PC-9 (cell line): ENCODE data around the gene RBM45. TPM values are rescaled to one million over a fixed set of nuclear protein-coding genes. Genes with fewer than 3 reads are reported as not detected.

Experiments used
- BruUV-seq: library from RNA; stranded (reverse); fragments of 400-500 nt; replicated peaks from 2 replicates; lab custom pipeline; 2021; lab: Mats Ljungman, UMichigan
- CTCF ChIA-PET: fragments of 300-600 bp; sonication (Branson Sonifier 250); formaldehyde crosslinking; loops from one replicate; lab custom pipeline; 2022; ENCODE audit warnings: antibody characterized with exemption; lab: Charles Lee
- POLR2A ChIA-PET: fragments of 300-600 bp; sonication (Branson Sonifier 250); formaldehyde crosslinking; loops from one replicate; lab custom pipeline; 2022; ENCODE audit warnings: antibody characterized with exemption; ENCODE audit not compliant: unreplicated experiment; lab: Charles Lee
- DNase-seq, 2 experiments: peaks; one replicate each; pipeline versions ENCODE4 v3.0.0 to v3.0.0-alpha.2; 2015 to 2022; ENCODE audit warnings: mixed read lengths in 1 of 2
- H2AFZ ChIP-seq: fragments of 200-600 bp; sonication (generic); 2 replicates; pipeline ENCODE4 v1.8.1; 2017; ENCODE audit warnings: antibody characterized with exemption
- H3F3A ChIP-seq: fragments of 200-600 bp; sonication (generic); 2 replicates; pipeline ENCODE4 v1.8.1; 2017; ENCODE audit warnings: antibody characterized with exemption, mild to moderate bottlenecking, low read depth; ENCODE audit not compliant: insufficient read depth
- H3K27ac ChIP-seq: fragments of 200-600 bp; sonication (generic); 2 replicates; pipeline ENCODE4 v1.6.1; 2016; ENCODE audit warnings: mixed run types
- H3K27me3 ChIP-seq: fragments of 200-600 bp; sonication (generic); 2 replicates; pipeline ENCODE4 v1.6.1; 2016; ENCODE audit warnings: low read depth, mixed run types; ENCODE audit not compliant: insufficient read depth
- H3K36me3 ChIP-seq: fragments of 200-600 bp; sonication (generic); 2 replicates; pipeline ENCODE4 v1.6.1; 2016; ENCODE audit warnings: low read depth, mixed run types
- H3K4me1 ChIP-seq: fragments of 200-600 bp; sonication (generic); replicated peaks from 2 replicates; pipeline ENCODE4 v1.6.1; 2016; ENCODE audit warnings: mixed run types; ENCODE audit not compliant: insufficient read depth
- H3K4me2 ChIP-seq: fragments of 200-600 bp; sonication (generic); 2 replicates; pipeline ENCODE4 v1.6.1; 2017; ENCODE audit warnings: mixed run types
- H3K4me3 ChIP-seq: fragments of 200-600 bp; sonication (generic); 2 replicates; pipeline ENCODE4 v1.6.1; 2016; ENCODE audit warnings: mixed run types
- H3K79me2 ChIP-seq: fragments of 200-600 bp; sonication (generic); 2 replicates; pipeline ENCODE4 v1.6.1; 2017; ENCODE audit warnings: low read depth, mixed run types
- H3K9me2 ChIP-seq: fragments of 200-600 bp; sonication (generic); 2 replicates; pipeline ENCODE4 v1.8.1; 2017; ENCODE audit warnings: mild to moderate bottlenecking; ENCODE audit not compliant: insufficient read depth
- H3K9me3 ChIP-seq: fragments of 200-600 bp; sonication (generic); 2 replicates; pipeline ENCODE4 v1.8.1; 2016; ENCODE audit warnings: low read depth; ENCODE audit not compliant: insufficient read depth
- H4K20me1 ChIP-seq: fragments of 200-600 bp; sonication (generic); 2 replicates; pipeline ENCODE4 v1.8.1; 2017; ENCODE audit not compliant: insufficient read depth
- EZH2 ChIP-seq: fragments of 200-600 bp; sonication (generic); IDR thresholded peaks from 2 replicates; pipeline ENCODE4 v1.8.0; 2017; ENCODE audit warnings: antibody characterized with exemption, low read depth
- intact Hi-C: fragments of 100-400 bp; cut with micrococcal nuclease; formaldehyde crosslinking; loops from one replicate; pipeline ENCODE4 v1.10.0; 2022; ENCODE audit not compliant: unreplicated experiment
- total RNA-seq: library from RNA; stranded (reverse); gene quantifications from 2 replicates; pipeline ENCODE4 v1.2.3, GENCODE V29; 2021
- TF ChIP-seq, protein P1 (sequence below): fragments of 200-600 bp; sonication (generic); conservative IDR thresholded peaks from 2 replicates; pipeline ENCODE4 v1.6.1; 2017; ENCODE audit warnings: mixed run types, antibody characterized with exemption, mild to moderate bottlenecking, moderate library complexity

Gene RBM45
- total RNA-seq, 1 experiment from 2014 or later = 12.6 TPM

GRCh38 chr2:178106053-178106452 lies 6.2 kb upstream of the RBM45 start:
- no peaks in the 10 kb centered on the region for H3K36me3 ChIP-seq
- no TSS peak for BruUV-seq
- H4K20me1 ChIP-seq = no peaks in the 10 kb centered on the region
- no peaks in the 10 kb centered on the region for H3K79me2 ChIP-seq
- no peaks in the 10 kb centered on the region for H3K9me3 ChIP-seq
- no peak overlapping the region for H3K27ac ChIP-seq
- H3K4me3 ChIP-seq = no peak overlapping the region
- TF ChIP-seq EZH2 = no peak
- TF ChIP-seq, protein P1, sequence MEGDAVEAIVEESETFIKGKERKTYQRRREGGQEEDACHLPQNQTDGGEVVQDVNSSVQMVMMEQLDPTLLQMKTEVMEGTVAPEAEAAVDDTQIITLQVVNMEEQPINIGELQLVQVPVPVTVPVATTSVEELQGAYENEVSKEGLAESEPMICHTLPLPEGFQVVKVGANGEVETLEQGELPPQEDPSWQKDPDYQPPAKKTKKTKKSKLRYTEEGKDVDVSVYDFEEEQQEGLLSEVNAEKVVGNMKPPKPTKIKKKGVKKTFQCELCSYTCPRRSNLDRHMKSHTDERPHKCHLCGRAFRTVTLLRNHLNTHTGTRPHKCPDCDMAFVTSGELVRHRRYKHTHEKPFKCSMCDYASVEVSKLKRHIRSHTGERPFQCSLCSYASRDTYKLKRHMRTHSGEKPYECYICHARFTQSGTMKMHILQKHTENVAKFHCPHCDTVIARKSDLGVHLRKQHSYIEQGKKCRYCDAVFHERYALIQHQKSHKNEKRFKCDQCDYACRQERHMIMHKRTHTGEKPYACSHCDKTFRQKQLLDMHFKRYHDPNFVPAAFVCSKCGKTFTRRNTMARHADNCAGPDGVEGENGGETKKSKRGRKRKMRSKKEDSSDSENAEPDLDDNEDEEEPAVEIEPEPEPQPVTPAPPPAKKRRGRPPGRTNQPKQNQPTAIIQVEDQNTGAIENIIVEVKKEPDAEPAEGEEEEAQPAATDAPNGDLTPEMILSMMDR = no peak
- ChIA-PET CTCF (interaction anchor here (0.5 to 1.1 kb wide), 4 partner anchors 10 to 689 kb away, joined by 3 to 4 read pairs (median 3); no protein-coding TSS in a partner anchor), POLR2A (interaction anchor here (0.6 kb wide), 1 partner anchor 1126 kb away, joined by 3 read pairs; no protein-coding TSS in a partner anchor)
- H3K4me2 ChIP-seq = peak overlapping the region; percentile 17
- no peaks in the 10 kb centered on the region for H3K27me3 ChIP-seq
- H3K9me2 ChIP-seq = no peaks in the 10 kb centered on the region
- peaks cover 7% of the 10 kb centered on the region for H3F3A ChIP-seq
- intact Hi-C loops = no loop called here
- DNase-seq = peak in 1 of 2 experiments; percentile 59
- peaks cover 12% of the 10 kb centered on the region for H3K4me1 ChIP-seq
- H2AFZ ChIP-seq = no peak overlapping the region

- no peaks in the 10 kb centered on the region for H3K36me3 ChIP-seq
- no peaks in the 10 kb centered on the region for H3K27me3 ChIP-seq
- H3K9me2 ChIP-seq = no peaks in the 10 kb centered on the region
- H3K27ac ChIP-seq = no peak overlapping the region
- H3K79me2 ChIP-seq = no peaks in the 10 kb centered on the region
- ChIA-PET CTCF (no interaction called here), POLR2A (no interaction called here)
- no TSS peak for BruUV-seq
- H3K4me2 ChIP-seq = no peak overlapping the region
- no peak overlapping the region for H2AFZ ChIP-seq
- peaks cover 17% of the 10 kb centered on the region for H3K4me1 ChIP-seq
- H3K9me3 ChIP-seq = no peaks in the 10 kb centered on the region
- H3K4me3 ChIP-seq = no peak overlapping the region
- TF ChIP-seq EZH2 = no peak
- TF ChIP-seq, protein P1 = no peak
- DNase-seq = no peak
- H4K20me1 ChIP-seq = no peaks in the 10 kb centered on the region
- intact Hi-C loops = no loop called here
- H3F3A ChIP-seq = peaks cover 7% of the 10 kb centered on the region
Observed at GRCh38 chr2:178108176-178108575, 4.1 kb upstream of the RBM45 start.

- Histone ChIP-seq H3K9me3 (no peaks in the 10 kb centered on the region), H3K4me2 (no peak overlapping the region), H3K79me2 (peaks cover 8% of the 10 kb centered on the region; the same call in 1 of the 2 replicates), H3F3A (peaks cover 7% of the 10 kb centered on the region; the same call in 1 of the 2 replicates), H4K20me1 (no peaks in the 10 kb centered on the region), H3K4me3 (no peak overlapping the region), H3K36me3 (no peaks in the 10 kb centered on the region), H3K27ac (no peak overlapping the region), H3K27me3 (no peaks in the 10 kb centered on the region), H3K4me1 (peaks cover 27% of the 10 kb centered on the region), H2AFZ (no peak overlapping the region), H3K9me2 (no peaks in the 10 kb centered on the region)
- no peak for TF ChIP-seq EZH2
- TF ChIP-seq, protein P1 = peak; percentile 82
- intact Hi-C loops = loop anchor here (5.0 to 10.0 kb wide), 7 partner anchors 172 to 802 kb away; no protein-coding TSS in a partner anchor
- CTCF ChIA-PET = interaction anchor here (1.1 to 4.1 kb wide), 2 partner anchors 304 to 309 kb away, joined by 4 to 19 read pairs; no protein-coding TSS in a partner anchor
- POLR2A ChIA-PET = no interaction called here
- peak in 1 of 2 experiments; percentile 55 for DNase-seq
- BruUV-seq = no TSS peak
Observed at GRCh38 chr2:178109813-178110212, 2.4 kb upstream of the RBM45 start.
